ENCODE results near the gene PGLYRP2.

GRCh38 chr19:15525291-15525690 is 46.0 kb upstream of the PGLYRP2 start:
- no peak for TF ChIP-seq CTCF (IDR thresholded peaks at IDR 0.05)
- no peak for TF ChIP-seq POLR2A (IDR thresholded peaks at IDR 0.05)

Data from lower leg skin (tissue), 3 donors.